Measurements from ENCODE around the gene FOXP1.

FOXP1 gene

GRCh38 chr3:70951316-70951715 is 632.2 kb downstream of the FOXP1 start:
- Histone ChIP-seq H3K27ac (no peak overlapping the region), H3K4me3 (ENCODE audit: low read depth, low read length) (no peak overlapping the region), H3K36me3 (replicated peaks) (no peaks in the 10 kb centered on the region), H3K27me3 (replicated peaks) (no peaks in the 10 kb centered on the region)
- no peak for TF ChIP-seq CTCF (IDR thresholded peaks at IDR 0.05; ENCODE audit: low read depth, low read length, missing control alignments)
- in situ Hi-C loops (cut with HindIII; ENCODE audit: low pct_ligation_motif_present, low sequenced_read_pairs) = no loop called here
- no peak for DNase-seq

- no peaks in the 10 kb centered on the region for H3K27me3 ChIP-seq (replicated peaks)
- in situ Hi-C loops (cut with HindIII; ENCODE audit: low pct_ligation_motif_present, low sequenced_read_pairs) = no loop called here
- H3K4me3 ChIP-seq (ENCODE audit: low read depth, low read length) = no peak overlapping the region
- DNase-seq = no peak
- H3K36me3 ChIP-seq (replicated peaks) = no peaks in the 10 kb centered on the region
- no peak for TF ChIP-seq CTCF (IDR thresholded peaks at IDR 0.05; ENCODE audit: low read depth, low read length, missing control alignments)
- no peak overlapping the region for H3K27ac ChIP-seq
Observed at GRCh38 chr3:70947579-70947978, 635.9 kb downstream of the FOXP1 start.

GRCh38 chr3:70943886-70944285 is 639.6 kb downstream of the FOXP1 start:
- Histone ChIP-seq H3K27me3 (replicated peaks) (no peaks in the 10 kb centered on the region), H3K36me3 (replicated peaks) (no peaks in the 10 kb centered on the region), H3K27ac (no peak overlapping the region), H3K4me3 (ENCODE audit: low read depth, low read length) (no peak overlapping the region)
- in situ Hi-C loops (cut with HindIII; ENCODE audit: low pct_ligation_motif_present, low sequenced_read_pairs) = no loop called here
- no peak for DNase-seq
- TF ChIP-seq CTCF (IDR thresholded peaks at IDR 0.05; ENCODE audit: low read depth, low read length, missing control alignments) = no peak

- no peak overlapping the region for H3K27ac ChIP-seq
- DNase-seq = no peak
- H3K36me3 ChIP-seq (replicated peaks) = no peaks in the 10 kb centered on the region
- no peak for TF ChIP-seq CTCF (IDR thresholded peaks at IDR 0.05; ENCODE audit: low read depth, low read length, missing control alignments)
- no peak overlapping the region for H3K4me3 ChIP-seq (ENCODE audit: low read depth, low read length)
- H3K27me3 ChIP-seq (replicated peaks) = no peaks in the 10 kb centered on the region
- in situ Hi-C loops (cut with HindIII; ENCODE audit: low pct_ligation_motif_present, low sequenced_read_pairs) = no loop called here
Observed at GRCh38 chr3:70933105-70933810, 650.3 kb downstream of the FOXP1 start.

GRCh38 chr3:70930066-70930465 is 653.5 kb downstream of the FOXP1 start:
- no peak for TF ChIP-seq CTCF (IDR thresholded peaks at IDR 0.05; ENCODE audit: low read depth, low read length, missing control alignments)
- no peaks in the 10 kb centered on the region for H3K36me3 ChIP-seq (replicated peaks)
- H3K27ac ChIP-seq = no peak overlapping the region
- H3K4me3 ChIP-seq (ENCODE audit: low read depth, low read length) = no peak overlapping the region
- in situ Hi-C loops (cut with HindIII; ENCODE audit: low pct_ligation_motif_present, low sequenced_read_pairs) = no loop called here
- no peaks in the 10 kb centered on the region for H3K27me3 ChIP-seq (replicated peaks)
- no peak for DNase-seq

- TF ChIP-seq CTCF (IDR thresholded peaks at IDR 0.05; ENCODE audit: low read depth, low read length, missing control alignments) = no peak
- no peak overlapping the region for H3K4me3 ChIP-seq (ENCODE audit: low read depth, low read length)
- no peak for DNase-seq
- no peaks in the 10 kb centered on the region for H3K36me3 ChIP-seq (replicated peaks)
- no peaks in the 10 kb centered on the region for H3K27me3 ChIP-seq (replicated peaks)
- in situ Hi-C loops (cut with HindIII; ENCODE audit: low pct_ligation_motif_present, low sequenced_read_pairs) = no loop called here
- H3K27ac ChIP-seq = no peak overlapping the region
Observed at GRCh38 chr3:70927239-70927638, 656.3 kb downstream of the FOXP1 start.
